KMS-11 (cell line): ENCODE data around the gene LHFPL6.

Source experiments
- H2AFZ ChIP-seq: fragments of 200-600 bp; sonication (generic); 2 replicates; pipeline ENCODE4 v1.6.1; 2016; ENCODE audit warnings: antibody characterized with exemption, mixed run types, low read depth
- H3K27ac ChIP-seq: fragments of 200-600 bp; sonication (generic); 2 replicates; pipeline ENCODE4 v1.6.1; 2016; ENCODE audit warnings: mild to moderate bottlenecking, mixed run types
- H3K27me3 ChIP-seq: fragments of 200-600 bp; sonication (generic); 2 replicates; pipeline ENCODE4 v1.6.1; 2017; ENCODE audit warnings: mild to moderate bottlenecking, low read depth, mixed run types, moderate library complexity; ENCODE audit not compliant: insufficient read depth
- H3K36me3 ChIP-seq: fragments of 200-600 bp; sonication (generic); 2 replicates; pipeline ENCODE4 v1.6.1; 2017; ENCODE audit warnings: mild to moderate bottlenecking, mixed run types; ENCODE audit not compliant: insufficient read depth
- H3K4me1 ChIP-seq: fragments of 200-600 bp; sonication (generic); 2 replicates; pipeline ENCODE4 v1.6.1; 2016; ENCODE audit warnings: mild to moderate bottlenecking, low read depth, mixed run types; ENCODE audit not compliant: poor library complexity, severe bottlenecking
- H3K4me2 ChIP-seq: fragments of 200-600 bp; sonication (generic); 2 replicates; pipeline ENCODE4 v1.7.0; 2016; ENCODE audit warnings: mild to moderate bottlenecking, mixed run types
- H3K4me3 ChIP-seq: fragments of 200-600 bp; sonication (generic); IDR thresholded peaks from 2 replicates; pipeline ENCODE4 v1.6.1; 2017; ENCODE audit warnings: low read depth, low read length, mixed read lengths; ENCODE audit not compliant: insufficient read depth
- H3K79me2 ChIP-seq: fragments of 200-600 bp; sonication (generic); 2 replicates; pipeline ENCODE4 v1.6.1; 2016; ENCODE audit warnings: low read depth, mixed run types; ENCODE audit not compliant: insufficient read depth
- H3K9ac ChIP-seq: fragments of 200-600 bp; sonication (generic); 2 replicates; pipeline ENCODE4 v1.6.1; 2016; ENCODE audit warnings: mild to moderate bottlenecking, mixed run types
- H4K20me1 ChIP-seq: fragments of 200-600 bp; sonication (generic); 2 replicates; pipeline ENCODE4 v1.6.1; 2016; ENCODE audit warnings: mild to moderate bottlenecking, mixed run types; ENCODE audit not compliant: insufficient read depth
- TF ChIP-seq, protein P1 (sequence below): fragments of 200-600 bp; sonication (generic); conservative IDR thresholded peaks from 2 replicates; pipeline ENCODE4 v1.6.1; 2017; ENCODE audit warnings: low read depth, mild to moderate bottlenecking, antibody characterized with exemption, low read length, moderate library complexity, mixed read lengths

Gene LHFPL6

DNA sequence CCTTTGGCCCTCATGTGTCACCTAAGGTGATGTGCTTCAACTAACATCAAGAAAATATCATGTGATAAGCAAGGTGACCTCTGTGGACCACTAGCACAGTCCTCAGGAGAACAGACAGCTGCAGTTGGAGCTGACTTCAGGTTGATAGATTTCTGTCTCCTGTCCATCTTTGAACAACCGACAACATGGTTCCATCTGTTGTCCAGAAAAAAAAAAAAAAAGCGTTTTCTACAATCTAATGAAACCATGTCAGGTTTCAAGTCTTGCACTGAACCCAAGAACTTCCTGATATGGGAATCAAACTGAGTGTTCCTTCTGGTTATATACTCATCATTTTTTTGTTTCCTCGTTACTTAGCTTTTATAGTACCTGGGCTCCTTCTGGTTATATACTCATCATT lies 75.7 kb downstream of the LHFPL6 start:
- Histone ChIP-seq H4K20me1 (no peaks in the 10 kb centered on the region), H3K79me2 (no peaks in the 10 kb centered on the region), H3K36me3 (no peaks in the 10 kb centered on the region), H3K4me3 (no peak overlapping the region), H3K9ac (no peak overlapping the region), H3K4me2 (no peak overlapping the region), H3K4me1 (no peaks in the 10 kb centered on the region), H2AFZ (no peak overlapping the region), H3K27ac (no peak overlapping the region), H3K27me3 (no peaks in the 10 kb centered on the region)
- TF ChIP-seq, protein P1, sequence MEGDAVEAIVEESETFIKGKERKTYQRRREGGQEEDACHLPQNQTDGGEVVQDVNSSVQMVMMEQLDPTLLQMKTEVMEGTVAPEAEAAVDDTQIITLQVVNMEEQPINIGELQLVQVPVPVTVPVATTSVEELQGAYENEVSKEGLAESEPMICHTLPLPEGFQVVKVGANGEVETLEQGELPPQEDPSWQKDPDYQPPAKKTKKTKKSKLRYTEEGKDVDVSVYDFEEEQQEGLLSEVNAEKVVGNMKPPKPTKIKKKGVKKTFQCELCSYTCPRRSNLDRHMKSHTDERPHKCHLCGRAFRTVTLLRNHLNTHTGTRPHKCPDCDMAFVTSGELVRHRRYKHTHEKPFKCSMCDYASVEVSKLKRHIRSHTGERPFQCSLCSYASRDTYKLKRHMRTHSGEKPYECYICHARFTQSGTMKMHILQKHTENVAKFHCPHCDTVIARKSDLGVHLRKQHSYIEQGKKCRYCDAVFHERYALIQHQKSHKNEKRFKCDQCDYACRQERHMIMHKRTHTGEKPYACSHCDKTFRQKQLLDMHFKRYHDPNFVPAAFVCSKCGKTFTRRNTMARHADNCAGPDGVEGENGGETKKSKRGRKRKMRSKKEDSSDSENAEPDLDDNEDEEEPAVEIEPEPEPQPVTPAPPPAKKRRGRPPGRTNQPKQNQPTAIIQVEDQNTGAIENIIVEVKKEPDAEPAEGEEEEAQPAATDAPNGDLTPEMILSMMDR = no peak

DNA sequence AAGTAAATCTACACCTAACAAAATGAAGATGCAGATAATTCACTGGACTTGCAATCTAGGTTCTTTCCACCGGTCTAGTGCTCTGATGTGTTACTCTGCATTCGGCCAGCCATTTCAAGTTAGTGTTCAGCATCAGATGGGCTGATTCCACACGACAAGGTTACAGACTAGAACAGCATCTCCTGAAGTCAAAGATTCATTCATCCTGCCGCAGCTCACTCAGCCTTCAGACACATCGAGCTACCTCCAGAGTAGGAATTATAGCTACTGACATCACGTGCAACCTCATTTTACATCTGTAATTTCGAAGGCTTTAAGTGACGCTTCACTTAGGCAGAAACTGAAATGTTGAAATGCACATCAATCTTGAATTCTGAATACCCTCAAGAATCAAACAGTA lies 76.5 kb downstream of the LHFPL6 start:
- H3K27me3 ChIP-seq = no peaks in the 10 kb centered on the region
- no peaks in the 10 kb centered on the region for H3K4me1 ChIP-seq
- no peaks in the 10 kb centered on the region for H4K20me1 ChIP-seq
- no peak overlapping the region for H2AFZ ChIP-seq
- H3K4me3 ChIP-seq = no peak overlapping the region
- no peaks in the 10 kb centered on the region for H3K79me2 ChIP-seq
- TF ChIP-seq, protein P1 = no peak
- no peak overlapping the region for H3K27ac ChIP-seq
- no peaks in the 10 kb centered on the region for H3K36me3 ChIP-seq
- H3K9ac ChIP-seq = no peak overlapping the region
- no peak overlapping the region for H3K4me2 ChIP-seq

DNA sequence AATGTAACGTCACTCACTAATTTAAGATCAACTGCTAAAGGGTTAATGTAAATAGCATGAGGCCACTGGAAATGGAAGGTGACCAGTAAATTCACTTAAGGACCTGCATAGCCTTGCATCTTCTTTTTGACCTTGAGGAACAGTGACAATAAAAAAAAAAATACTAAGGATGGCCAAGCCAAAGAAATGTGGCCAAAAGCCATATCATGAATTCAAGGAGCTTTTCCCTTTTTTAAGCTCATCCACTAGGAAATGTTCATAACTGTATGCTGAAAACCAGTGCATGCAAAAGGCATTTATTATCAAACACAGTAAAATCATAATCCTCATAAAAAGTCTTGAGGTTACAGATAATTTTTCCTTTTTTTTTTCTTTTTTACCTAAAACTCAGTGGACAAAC lies 77.5 kb downstream of the LHFPL6 start:
- Histone ChIP-seq H3K27me3 (no peaks in the 10 kb centered on the region), H2AFZ (no peak overlapping the region), H3K4me1 (no peaks in the 10 kb centered on the region), H3K79me2 (no peaks in the 10 kb centered on the region), H3K9ac (no peak overlapping the region), H3K4me3 (no peak overlapping the region), H3K27ac (no peak overlapping the region), H4K20me1 (no peaks in the 10 kb centered on the region), H3K4me2 (no peak overlapping the region), H3K36me3 (no peaks in the 10 kb centered on the region)
- TF ChIP-seq, protein P1 = no peak

DNA sequence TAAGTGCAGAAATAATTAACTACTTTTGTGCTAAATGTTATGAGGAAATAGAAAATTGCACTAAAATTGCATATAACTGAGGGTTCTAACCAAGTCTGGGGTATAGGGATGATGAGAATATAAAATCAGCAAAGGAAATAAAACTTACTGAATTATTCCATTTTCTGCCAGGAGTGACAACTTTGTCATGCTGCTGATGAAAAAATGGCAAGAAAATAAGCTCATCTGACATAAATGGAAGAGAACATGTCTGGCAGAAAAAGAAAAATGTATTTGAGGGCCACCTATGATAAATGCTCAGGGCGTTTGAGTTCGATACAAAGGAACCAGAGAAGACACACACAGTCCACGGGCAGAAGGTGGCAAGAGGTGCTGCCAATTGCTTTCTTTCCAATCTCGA lies 78.2 kb downstream of the LHFPL6 start:
- no peak overlapping the region for H3K9ac ChIP-seq
- no peaks in the 10 kb centered on the region for H3K79me2 ChIP-seq
- H3K27ac ChIP-seq = no peak overlapping the region
- H3K27me3 ChIP-seq = no peaks in the 10 kb centered on the region
- no peak overlapping the region for H2AFZ ChIP-seq
- no peaks in the 10 kb centered on the region for H3K36me3 ChIP-seq
- no peaks in the 10 kb centered on the region for H3K4me1 ChIP-seq
- H3K4me3 ChIP-seq = no peak overlapping the region
- no peak overlapping the region for H3K4me2 ChIP-seq
- no peaks in the 10 kb centered on the region for H4K20me1 ChIP-seq
- TF ChIP-seq, protein P1 = no peak

DNA sequence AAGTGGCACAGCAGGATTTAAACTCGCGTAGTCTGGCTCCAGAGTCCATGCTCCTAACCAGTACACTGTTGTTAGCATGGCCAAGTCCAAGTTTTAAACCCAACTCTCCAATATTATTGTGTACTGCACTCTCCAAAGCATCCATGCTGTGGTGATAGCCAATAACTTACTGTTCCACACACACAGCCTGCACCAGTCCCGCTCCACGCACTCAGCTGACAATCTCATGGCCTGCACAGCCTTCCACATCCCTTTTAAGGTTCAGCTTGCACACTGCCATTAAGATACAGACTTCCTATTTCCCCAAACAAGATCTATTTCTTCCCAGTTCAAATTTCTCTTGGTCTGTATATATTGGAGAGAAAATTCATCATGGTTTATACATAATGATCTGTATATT lies 80.7 kb downstream of the LHFPL6 start:
- no peaks in the 10 kb centered on the region for H3K4me1 ChIP-seq
- no peak overlapping the region for H3K4me3 ChIP-seq
- H3K4me2 ChIP-seq = no peak overlapping the region
- TF ChIP-seq, protein P1 = no peak
- H3K27ac ChIP-seq = no peak overlapping the region
- no peaks in the 10 kb centered on the region for H4K20me1 ChIP-seq
- H3K9ac ChIP-seq = no peak overlapping the region
- no peaks in the 10 kb centered on the region for H3K27me3 ChIP-seq
- no peaks in the 10 kb centered on the region for H3K79me2 ChIP-seq
- no peaks in the 10 kb centered on the region for H3K36me3 ChIP-seq
- H2AFZ ChIP-seq = no peak overlapping the region
